HG03432 (cell line): Measurements from ENCODE around the gene NAXE.
"Not testable (repeated sequence)": the region's sequence is repeated elsewhere in the genome, so short reads cannot be mapped to it uniquely, and the experiment has no call there.

ENCODE experiments used
- ATAC-seq: cut with Tn5 transposase; IDR thresholded peaks from one replicate; pipeline ENCODE4 v1.9.1; 2021; ENCODE audit warnings: mild to moderate bottlenecking, moderate library complexity; ENCODE audit not compliant: unreplicated experiment

Gene NAXE

DNA sequence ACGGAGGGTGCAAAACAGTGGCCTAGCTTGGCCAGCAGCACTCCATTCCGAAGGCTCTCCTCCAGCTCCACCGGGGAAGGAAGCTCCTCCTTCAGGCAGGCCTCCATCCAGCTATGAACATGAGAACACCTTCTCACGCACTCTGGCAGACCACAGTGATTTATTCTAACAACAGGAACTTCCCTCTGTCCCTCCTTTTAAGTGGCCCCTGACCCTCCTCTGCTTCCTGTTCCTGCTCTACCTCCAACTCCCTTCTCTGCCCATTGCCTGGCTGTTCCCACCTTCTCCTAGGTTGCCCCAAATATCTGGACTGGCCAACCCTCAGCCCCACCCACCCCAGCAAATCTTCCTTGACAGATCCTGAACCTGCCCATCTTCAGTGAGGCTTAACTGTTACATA lies 25.1 kb upstream of the NAXE start:
- ATAC-seq: no peak

- no peak for ATAC-seq
Measured at GRCh38 chr1:156571261-156571852, 20.2 kb upstream of the NAXE start.

DNA sequence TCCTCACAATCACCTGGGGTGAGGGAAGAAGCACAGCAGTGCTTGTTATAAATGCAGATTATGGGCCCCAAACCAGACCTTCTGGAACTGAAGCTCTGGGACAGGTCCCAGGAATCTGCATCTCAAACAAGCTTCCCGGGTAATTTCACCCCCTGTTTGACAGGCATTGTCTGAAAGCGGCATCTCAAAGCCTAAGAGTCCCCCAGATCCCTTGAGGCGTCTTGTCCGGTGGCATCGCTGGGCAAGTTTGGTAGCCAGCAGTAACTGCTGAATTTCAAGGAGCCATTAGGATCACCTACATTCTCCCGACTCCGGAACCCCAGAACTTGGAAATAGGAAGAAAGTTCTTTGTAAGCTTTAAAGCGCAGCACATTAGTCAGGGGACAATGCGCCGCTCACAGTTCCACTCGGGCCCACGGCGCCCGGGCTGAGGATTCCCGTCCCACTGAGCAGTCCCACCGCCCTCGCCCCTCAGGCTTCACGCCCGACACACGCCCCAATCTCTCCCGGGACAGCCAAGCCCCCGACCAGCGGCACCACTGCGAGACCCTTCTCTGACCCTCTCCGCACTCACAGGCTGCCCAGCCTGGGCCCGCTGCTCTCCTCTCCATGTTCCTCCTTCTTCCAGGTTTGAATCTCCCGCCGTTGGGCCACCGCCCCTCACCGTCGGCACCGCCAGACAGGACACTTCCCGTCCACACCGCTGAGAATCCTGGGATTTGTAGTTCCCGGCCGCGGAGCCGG lies 19.5 kb upstream of the NAXE start, which contains the start of gene IQGAP3:
TSS of gene IQGAP3 (minus strand) at position 647 of the 744 bp plus-strand sequence. CDS start at position 611, 36 bp downstream.
- ATAC-seq: peak; percentile 87

GRCh38 chr1:156572663-156573018 lies 18.9 kb upstream of the NAXE start:
- ATAC-seq: no peak

DNA sequence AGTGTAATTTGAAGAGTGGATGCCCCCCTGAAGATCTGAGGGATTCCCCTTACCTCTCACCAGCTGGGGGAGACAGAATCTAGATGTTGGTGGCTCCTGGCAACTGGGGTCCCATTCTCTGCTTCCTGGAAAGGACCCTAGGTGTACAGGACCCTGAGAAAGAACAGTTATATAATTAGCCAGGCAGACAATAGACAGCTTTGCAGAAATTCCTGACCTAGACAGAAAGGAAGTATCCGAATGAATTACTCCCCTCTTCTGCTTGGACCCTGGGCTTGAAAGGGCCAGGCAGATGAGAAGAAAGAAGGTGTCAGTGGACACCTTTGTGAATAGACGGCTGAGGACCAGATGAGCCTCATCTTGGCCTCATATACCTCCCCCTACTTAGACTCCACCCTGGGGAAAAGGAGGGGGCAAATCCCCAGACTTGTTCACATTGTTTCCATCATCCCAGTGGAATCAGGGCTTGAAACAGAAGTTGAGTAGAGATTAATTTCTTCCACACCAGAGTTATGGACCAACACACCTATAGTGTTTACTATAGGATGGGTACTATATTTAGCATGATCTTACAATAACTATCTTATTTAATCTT lies 17.4 kb upstream of the NAXE start:
- no peak for ATAC-seq

- no peak for ATAC-seq
Measured at GRCh38 chr1:156577550-156577949, 14.0 kb upstream of the NAXE start.

DNA sequence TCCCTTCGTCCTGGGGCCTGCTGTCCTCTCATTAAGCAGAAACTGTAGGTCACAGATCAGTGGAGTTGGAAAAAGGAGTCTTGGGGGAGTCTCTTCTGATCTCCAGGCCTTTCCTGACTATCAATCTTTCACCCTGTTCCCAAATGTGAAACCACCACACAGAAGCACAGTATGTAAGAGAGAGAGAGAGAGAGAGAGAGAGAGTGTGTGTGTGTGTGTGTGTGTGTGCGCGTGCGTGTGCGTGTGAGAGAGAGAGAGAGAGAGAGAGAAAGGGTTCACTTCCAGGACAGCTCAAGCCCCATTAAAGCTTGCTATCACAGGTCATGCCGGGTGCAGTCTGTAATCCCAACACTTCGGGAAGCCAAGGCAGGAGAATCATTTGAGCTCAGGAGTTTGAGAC lies 13.5 kb upstream of the NAXE start:
- no peak for ATAC-seq

DNA sequence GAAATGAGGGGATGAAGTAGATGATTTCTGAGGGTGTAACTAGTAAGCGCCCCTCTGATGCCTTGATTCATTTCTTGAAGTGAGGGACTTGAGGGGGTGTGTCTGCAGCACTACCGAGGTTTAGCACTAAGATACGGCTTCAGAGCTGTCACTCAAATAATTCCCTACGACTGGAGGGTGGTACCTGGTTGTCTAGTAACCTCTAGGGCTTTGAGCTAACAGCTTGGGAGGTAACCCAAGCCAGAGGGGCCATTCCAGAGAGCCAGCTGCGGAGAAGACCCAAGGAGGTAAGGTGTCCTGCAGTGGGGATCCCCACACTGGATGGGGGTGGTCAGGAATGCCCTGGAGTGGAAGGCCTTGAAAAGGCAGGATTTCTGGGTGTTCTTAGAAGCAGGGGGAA lies 12.1 kb upstream of the NAXE start, which contains the start of gene TTC24:
TSS of gene TTC24 (plus strand) at position 252 of the 400 bp plus-strand sequence. CDS start 1,642 bp downstream, outside the sequence.
- ATAC-seq: no peak

GRCh38 chr1:156581661-156582387 lies 9.8 kb upstream of the NAXE start:
- no peak for ATAC-seq

DNA sequence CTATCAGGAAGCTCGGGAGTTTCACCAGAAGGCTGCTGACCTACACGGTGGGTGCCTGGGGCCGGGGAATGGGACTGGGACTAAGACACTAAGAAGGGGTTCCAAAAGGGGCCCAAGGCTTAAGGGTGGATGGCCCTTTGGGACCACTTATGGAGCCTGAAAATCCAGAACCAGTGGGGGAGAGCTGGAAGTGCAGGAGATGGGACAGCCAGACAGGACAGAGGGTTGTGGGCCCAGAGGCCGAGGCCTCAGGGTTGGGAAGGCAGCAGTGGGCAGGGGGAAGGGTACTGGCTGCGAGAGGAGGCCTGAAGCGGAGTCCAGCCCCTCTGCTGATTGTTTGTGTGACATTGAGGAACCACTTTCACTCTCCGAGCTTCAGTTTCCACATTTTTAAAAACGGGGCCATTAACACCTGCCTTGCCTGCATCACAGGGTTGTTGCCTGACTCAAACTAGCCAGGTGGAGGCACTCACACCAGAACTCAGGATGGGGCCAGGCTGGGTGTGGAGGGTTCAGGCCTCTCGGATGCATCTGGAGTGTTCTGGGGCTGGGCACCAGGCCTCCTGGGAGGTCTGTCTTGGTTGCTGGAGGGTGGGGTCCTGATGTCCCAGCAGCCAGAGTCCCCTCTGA lies 9.1 kb upstream of the NAXE start:
- ATAC-seq: no peak

DNA sequence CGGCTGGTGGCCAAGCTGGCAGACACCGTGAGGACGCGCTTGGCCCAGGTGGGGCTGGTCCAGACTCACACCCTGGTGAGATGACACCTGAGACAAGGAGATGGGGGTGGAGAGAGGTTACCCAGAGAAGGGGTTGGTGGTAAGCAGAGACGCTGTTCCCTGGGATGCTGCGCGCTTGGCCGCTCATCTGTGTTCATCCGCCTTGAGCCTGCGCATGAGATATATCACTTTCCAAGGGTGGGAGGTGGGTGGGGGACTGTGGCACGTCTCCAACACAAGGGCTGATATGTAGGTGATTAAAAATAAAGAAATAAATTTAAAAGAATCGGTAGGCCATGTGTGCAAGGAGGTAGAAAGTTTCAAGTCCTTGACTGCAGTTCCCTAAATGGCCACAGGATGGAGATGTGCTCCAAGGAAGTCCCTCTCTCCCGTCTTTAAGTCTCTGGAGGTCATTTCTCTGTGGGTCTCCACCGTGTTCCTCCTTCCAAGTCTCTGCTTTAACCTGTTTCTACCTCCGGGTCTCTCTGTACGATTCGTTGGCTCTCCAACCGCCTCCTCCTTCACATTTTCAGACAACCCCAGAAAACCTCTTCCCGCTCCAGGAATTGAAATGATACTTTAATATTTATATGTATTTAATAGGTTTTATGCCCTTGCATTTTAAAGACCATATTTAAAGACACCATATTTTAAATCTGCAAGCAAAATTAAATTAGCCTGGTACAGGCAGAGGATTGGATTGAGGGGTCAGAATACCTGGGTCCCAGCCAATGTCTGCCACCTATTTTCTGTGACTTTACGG lies 7.6 kb upstream of the NAXE start:
- ATAC-seq: no peak

GRCh38 chr1:156584813-156585212 lies 6.8 kb upstream of the NAXE start:
- no peak for ATAC-seq

DNA sequence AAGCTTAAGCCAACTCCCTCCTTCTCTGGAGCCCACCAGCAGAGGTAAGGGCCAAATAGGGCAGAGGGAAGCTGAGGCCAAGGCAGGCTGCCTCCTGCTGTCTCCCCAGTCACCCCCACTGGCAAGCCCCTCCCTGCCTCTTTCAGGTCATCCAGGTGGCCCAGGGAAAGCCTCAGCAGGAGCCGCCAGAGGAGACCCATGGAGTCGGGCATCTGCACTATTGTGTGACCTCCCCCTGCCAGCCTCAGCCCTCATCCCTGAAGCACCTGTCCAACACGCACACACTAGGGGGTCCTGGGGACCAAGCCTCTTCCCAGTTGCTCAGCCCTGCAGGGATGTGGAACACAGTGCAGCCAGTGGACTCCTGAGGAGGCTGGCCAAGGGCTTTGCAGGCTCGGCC lies 5.3 kb upstream of the NAXE start:
- ATAC-seq: no peak

DNA sequence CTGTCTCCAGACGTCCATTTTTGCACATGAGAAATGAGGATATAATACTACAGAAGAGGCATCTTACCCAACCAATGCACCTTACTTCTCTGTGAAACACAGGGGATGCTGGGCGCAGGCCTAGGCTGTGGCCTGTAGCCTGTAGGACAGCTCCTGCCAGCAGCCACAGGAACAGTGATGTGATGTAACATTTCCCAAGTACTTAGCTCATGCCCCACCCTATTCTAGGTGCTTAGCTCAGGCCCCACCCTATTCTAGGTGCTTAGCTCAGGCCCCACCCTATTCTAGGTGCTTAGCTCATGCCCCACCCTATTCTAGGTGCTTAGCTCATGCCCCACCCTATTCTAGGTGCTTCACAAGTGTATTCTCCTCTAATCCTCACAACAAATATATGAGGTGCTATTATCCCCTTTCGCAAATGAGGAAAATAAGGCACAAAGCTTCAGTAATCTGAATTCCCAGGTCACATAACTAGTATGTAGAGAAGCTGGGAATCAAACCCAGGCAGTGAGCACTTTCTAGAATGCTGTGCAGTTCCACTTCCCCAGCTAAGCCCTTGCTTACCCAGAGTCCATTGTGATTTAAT lies 4.6 kb upstream of the NAXE start:
- ATAC-seq: no peak

GRCh38 chr1:156587927-156588326 lies 3.6 kb upstream of the NAXE start:
- not testable (repeated sequence) for ATAC-seq

DNA sequence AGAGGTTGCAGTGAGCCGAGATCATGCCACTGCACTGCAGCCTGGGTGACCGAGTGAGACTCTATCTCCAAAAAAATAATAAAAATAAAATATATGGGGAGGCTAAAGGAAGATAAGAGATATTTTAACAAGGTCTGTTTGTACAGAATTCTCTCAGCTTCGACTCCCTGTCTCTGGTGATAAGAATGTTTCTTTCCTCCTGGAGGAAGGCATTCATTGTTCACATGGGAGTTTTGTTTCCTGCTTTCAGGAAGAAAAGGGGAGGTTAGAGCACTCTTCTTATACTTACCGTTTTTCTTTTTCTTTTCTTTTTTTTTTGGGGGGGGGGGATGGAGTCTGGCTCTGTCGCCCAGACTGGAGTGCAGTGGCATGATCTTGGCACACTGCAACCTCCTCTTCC lies 2.0 kb upstream of the NAXE start:
- ATAC-seq: no peak

DNA sequence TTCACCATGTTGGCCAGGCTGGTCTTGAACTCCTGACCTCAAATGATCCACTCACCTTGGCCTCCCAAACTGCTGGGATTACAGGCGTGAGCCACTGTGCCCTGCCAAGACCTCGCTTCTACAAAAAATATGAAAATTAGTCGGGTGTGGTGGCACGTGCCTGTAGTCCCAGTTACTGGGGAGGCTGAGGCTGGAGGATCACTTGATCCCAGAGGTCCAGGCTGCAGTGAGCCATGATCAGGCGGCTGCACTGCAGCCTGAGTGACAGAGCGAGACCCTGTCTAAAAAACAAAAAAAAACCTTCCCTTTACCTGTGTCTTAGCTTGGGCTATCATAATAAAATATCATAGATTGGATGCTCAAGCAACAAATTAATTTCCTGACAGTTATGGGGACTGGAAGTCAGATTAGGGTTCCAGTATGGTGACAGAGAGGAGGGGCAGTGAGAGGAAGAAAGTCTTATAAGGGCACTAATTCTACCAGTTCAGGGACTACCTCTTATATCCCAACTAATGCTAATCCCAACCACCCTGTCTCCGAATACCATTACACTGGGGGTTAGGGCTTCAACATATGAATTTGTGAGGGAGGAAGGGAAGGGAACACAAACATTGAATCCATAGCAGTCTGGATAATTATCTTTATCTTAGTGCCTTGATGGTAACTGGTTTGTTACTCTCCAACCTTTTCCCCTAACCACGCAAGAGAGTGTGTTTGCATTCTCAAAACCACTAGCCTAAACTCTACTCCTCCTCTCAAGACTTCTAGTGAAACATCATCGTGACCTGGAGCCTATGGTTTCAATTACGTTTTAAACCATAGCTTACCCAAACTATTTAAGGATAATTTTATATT lies 1.0 kb upstream of the NAXE start:
- ATAC-seq: no peak

DNA sequence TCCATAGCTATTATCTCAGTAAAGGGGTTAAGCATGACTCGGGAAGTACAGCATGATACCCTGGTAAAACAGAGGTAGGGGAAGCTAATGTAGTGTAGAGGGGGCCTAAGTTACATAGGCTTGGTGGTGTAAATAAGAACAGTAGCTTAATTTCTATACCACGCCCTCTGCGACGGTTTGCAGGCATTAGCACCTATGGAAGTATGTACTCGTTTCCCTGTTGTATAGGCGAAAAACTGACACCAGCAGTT lies 470 bp upstream of the NAXE start:
- no peak for ATAC-seq

DNA sequence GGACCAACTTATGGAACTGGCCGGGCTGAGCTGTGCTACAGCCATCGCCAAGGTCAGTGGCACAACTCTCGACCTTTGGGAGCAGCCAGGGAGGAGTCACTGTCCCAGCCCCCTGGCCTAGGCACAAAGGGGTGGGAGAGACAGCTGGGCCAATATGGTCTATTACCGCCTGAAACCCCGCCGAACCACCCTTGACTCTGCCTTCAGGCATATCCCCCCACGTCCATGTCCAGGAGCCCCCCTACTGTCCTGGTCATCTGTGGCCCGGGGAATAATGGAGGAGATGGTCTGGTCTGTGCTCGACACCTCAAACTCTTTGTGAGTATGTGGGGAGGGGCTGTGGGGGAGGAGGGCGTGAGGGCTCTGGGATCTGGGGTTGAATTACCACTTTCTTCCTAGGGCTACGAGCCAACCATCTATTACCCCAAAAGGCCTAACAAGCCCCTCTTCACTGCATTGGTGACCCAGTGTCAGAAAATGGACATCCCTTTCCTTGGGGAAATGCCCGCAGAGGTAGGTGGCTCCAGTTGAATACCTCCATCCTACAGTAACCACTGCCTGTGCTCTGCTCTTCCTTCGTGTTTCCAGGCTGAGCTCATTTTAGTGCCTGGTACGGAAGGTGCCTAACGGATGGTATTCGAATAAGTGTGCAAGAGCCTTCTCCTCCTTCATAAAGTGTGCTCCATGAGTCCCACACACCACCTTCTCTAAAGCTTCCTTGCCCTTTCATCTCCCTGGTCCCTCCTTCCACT lies 758 bp downstream of the NAXE start:
- no peak for ATAC-seq
